Activated T-cell treated with anti-CD3 and anti-CD28 coated beads, Interleukin-2, amount 50 U/mL, for 72 hours (primary cell): ENCODE results near the gene ZNF277. TPM values are rescaled to one million over a fixed set of nuclear protein-coding genes. Genes with fewer than 3 reads are reported as not detected.
"Not testable (repeated sequence)": the region's sequence is repeated elsewhere in the genome, so short reads cannot be mapped to it uniquely, and the experiment has no call there.

Source experiments
- ATAC-seq, 2 donors: fragments of 150-1000 bp; cut with Tn5 transposase; replicated peaks in 1 of 2; 2 replicates each; pipeline ENCODE4 v1.10.0; 2021; ENCODE audit warnings: moderate library complexity in 2 of 2, mild to moderate bottlenecking in 1 of 2
- DNase-seq, 2 donors: peaks; one replicate each; pipeline ENCODE4 v3.0.0; 2021 to 2022; ENCODE audit warnings: mixed read lengths in 1 of 2
- H3K27ac Mint-ChIP-seq: one replicate; pipeline ENCODE4 v1.8.0; 2022; ENCODE audit warnings: mild to moderate bottlenecking, moderate library complexity, mixed read lengths
- H3K27me3 Mint-ChIP-seq: one replicate; pipeline ENCODE4 v1.8.0; 2022; ENCODE audit warnings: low read depth, mixed read lengths
- H3K36me3 Mint-ChIP-seq, 2 donors: one replicate each; pipeline ENCODE4 v1.8.0; 2022; ENCODE audit warnings: mixed read lengths in 2 of 2, mild to moderate bottlenecking in 1 of 2; ENCODE audit not compliant: insufficient read depth in 2 of 2
- H3K4me1 Mint-ChIP-seq: one replicate; pipeline ENCODE4 v1.8.0; 2022; ENCODE audit warnings: low read depth, mixed read lengths
- H3K4me3 Mint-ChIP-seq, 2 donors: one replicate each; pipeline ENCODE4 v1.8.0; 2022; ENCODE audit warnings: mild to moderate bottlenecking in 2 of 2, mixed read lengths in 2 of 2, moderate library complexity in 2 of 2
- H3K9me3 Mint-ChIP-seq, 2 donors: one replicate each; pipeline ENCODE4 v1.8.0; 2022; ENCODE audit warnings: mixed read lengths in 2 of 2
- total RNA-seq, 2 donors: library from RNA; stranded (reverse); gene quantifications; one replicate each; pipeline ENCODE4 v1.2.3, GENCODE V29; 2022

The ZNF277 gene
- total RNA-seq, 2 donors from 2014 or later = 26.4 to 34.3 TPM

DNA sequence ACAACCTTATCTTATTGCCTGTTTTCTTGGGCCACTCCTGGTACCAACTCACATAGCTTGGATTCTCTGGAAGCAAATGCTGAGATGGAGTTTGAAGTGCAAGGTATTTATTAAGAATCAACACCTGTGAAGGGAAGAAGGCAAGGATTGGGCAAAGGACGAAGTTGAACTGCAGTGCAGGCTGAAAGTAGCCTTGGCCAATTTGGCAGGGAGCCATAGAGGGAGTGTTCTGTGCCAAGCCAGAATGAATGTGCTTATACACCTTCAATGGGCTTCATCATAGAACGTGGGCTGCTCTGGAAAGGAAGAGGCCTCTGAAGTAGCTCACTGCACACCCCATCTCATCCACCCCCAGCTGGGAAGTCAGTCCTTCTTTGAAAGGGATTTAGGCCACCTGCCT lies 163.9 kb downstream of the ZNF277 start:
- Mint-ChIP-seq H3K4me3 (no peak overlapping the region), H3K9me3 (no peaks in the 10 kb centered on the region), H3K36me3 (no peaks in the 10 kb centered on the region), H3K27ac (no peak overlapping the region), H3K4me1 (no peaks in the 10 kb centered on the region), H3K27me3 (no peaks in the 10 kb centered on the region)
- ATAC-seq (no peak), DNase-seq (no peak)

DNA sequence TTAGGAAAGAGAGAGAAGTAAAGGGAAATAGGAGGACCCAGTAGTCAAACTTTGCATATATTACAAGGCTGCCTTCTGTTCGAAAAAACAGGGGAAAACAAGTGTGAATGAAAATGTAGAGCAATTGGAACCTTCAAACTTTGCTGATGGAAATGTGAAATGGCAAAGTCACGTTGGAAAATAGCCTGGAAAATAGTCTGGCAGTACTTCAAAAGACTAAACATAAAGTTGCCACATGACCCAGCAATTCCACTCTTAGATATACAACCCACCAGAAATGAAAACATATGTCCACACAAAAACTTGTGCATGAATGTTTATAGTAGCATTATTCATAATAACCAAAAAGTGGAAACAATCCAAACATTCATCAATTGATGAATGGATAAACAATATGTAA lies 165.2 kb downstream of the ZNF277 start:
- H3K27me3 Mint-ChIP-seq = no peaks in the 10 kb centered on the region
- H3K4me1 Mint-ChIP-seq = no peaks in the 10 kb centered on the region
- no peak for ATAC-seq
- no peaks in the 10 kb centered on the region for H3K36me3 Mint-ChIP-seq
- H3K9me3 Mint-ChIP-seq = no peaks in the 10 kb centered on the region
- no peak overlapping the region for H3K4me3 Mint-ChIP-seq
- DNase-seq = no peak
- no peak overlapping the region for H3K27ac Mint-ChIP-seq

DNA sequence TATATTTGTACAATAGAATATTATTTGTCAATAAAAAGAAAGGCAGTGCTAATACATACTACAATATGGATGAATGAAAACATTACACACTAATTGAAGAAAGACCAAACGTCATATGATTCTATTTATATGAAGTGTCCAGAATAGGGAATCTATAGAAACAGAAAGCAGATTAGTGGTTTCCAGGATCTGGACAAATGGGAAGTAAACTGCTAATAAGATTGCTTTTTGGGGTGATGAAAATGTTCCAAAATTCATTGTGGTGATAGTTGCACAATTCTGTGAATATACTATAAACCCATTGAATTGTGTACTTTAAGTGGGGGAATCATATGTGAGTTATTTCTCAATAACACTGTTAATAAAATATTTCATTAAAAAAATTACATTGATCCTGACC lies 165.6 kb downstream of the ZNF277 start:
- no peaks in the 10 kb centered on the region for H3K4me1 Mint-ChIP-seq
- ATAC-seq (no peak), DNase-seq (no peak)
- H3K27me3 Mint-ChIP-seq = no peaks in the 10 kb centered on the region
- no peak overlapping the region for H3K4me3 Mint-ChIP-seq
- no peak overlapping the region for H3K27ac Mint-ChIP-seq
- no peaks in the 10 kb centered on the region for H3K9me3 Mint-ChIP-seq
- no peaks in the 10 kb centered on the region for H3K36me3 Mint-ChIP-seq

DNA sequence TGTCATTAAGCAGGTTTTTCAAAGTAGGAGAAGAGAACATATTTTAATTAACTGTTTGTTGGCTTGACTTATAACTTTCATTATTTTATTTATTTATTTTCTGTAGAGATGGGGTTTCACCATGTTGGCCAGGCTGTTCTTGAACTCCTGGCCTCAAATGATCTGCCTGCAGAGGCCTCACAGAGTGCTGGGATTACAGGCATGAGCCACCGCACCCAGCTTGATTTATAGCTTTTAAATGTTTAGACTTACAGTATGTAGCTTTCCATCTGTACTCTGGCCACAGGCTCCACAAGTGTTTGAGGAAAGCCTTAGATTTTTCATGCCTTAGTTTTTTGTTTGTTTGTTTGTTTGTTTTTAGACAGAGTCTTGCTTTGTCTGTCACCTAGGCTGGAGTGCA lies 171.1 kb downstream of the ZNF277 start:
- ATAC-seq (no peak), DNase-seq (no peak)
- no peaks in the 10 kb centered on the region for H3K9me3 Mint-ChIP-seq
- no peaks in the 10 kb centered on the region for H3K36me3 Mint-ChIP-seq
- no peak overlapping the region for H3K4me3 Mint-ChIP-seq
- H3K27ac Mint-ChIP-seq = no peak overlapping the region
- no peaks in the 10 kb centered on the region for H3K27me3 Mint-ChIP-seq
- H3K4me1 Mint-ChIP-seq = no peaks in the 10 kb centered on the region

DNA sequence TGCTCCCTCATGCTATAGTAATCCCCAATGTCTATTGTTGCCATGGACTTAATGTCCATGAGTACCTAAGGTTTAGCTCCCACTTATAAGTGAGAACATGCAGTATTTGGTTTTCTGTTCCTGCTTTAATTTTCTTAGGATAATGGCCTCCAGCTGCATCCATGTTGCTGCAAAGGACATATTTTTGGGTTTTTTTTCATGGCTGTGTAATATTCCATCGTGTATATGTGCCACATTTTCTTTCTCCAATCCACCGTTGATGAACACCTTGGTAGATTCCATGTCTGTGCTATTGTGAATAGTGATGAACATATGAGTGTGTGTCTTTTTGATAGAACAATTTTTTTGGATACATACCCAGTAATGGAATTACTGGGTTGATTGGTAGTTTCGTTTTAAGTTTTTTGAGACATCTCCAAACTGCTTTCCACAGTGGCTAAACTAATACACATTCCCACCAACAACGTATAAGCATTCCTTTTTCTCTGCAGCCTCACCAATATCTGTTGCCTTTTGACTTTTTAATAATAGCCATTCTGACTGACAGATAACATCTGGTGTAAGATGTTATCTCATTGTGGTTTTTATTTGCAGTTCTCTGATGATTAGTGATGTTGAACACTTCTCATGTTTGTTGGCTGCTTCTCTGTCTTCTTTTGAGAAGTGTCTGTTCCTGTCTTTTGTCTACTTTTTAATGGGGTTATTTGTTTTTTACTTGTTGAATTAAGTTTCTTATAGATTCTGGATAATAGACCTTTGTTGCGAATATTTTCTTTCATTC lies 175.0 kb downstream of the ZNF277 start:
- peaks cover 12% of the 10 kb centered on the region for H3K4me1 Mint-ChIP-seq

DNA sequence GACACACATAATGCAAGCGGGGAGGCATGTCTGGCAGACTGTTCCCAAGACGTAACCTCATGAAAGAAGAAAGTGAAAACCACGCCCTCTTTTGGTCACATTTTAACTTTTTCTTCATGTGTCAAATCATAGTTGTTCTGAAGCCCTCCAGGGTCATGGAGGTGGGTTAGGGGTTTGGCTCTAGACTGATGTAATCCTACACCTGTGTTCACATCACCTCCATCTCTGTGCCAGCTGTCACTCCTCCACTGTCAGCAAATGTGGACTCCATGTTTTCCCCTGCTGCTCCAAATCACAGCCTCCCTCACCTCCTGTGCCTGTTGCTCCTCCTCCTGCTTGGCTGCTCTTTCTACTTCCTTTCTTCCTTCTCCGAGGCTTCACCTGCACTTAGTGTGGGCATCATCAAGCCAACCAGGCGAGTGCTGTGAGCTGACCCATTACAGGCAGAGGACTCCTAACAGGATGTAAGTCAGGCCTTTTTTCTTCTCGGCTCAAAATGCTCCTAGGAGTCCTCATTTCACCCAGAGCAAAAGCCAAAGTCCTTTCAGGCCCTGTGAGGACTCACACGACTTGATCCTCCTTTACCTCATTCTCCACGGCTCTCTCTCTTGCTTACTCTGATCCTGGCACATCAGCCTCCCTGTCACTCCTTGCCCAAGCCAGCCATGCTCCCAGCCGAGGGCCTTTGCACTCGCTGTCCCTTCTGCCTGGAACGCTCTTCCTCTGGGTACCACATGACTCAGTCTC lies 177.3 kb downstream of the ZNF277 start:
- Mint-ChIP-seq H3K27ac (no peak overlapping the region), H3K27me3 (no peaks in the 10 kb centered on the region), H3K9me3 (no peaks in the 10 kb centered on the region), H3K36me3 (no peaks in the 10 kb centered on the region), H3K4me1 (peaks cover 12% of the 10 kb centered on the region), H3K4me3 (no peak overlapping the region)
- DNase-seq (peak in 1 of 2 donors; percentile 7), ATAC-seq (peak; percentile 38 to 51)

More for the DNA sequence above, 175.0 kb downstream of the ZNF277 start:
- Mint-ChIP-seq H3K36me3 (no peaks in the 10 kb centered on the region), H3K27ac (no peak overlapping the region), H3K27me3 (no peaks in the 10 kb centered on the region), H3K9me3 (no peaks in the 10 kb centered on the region), H3K4me3 (no peak overlapping the region)
- no peak for DNase-seq
- no peak for ATAC-seq

DNA sequence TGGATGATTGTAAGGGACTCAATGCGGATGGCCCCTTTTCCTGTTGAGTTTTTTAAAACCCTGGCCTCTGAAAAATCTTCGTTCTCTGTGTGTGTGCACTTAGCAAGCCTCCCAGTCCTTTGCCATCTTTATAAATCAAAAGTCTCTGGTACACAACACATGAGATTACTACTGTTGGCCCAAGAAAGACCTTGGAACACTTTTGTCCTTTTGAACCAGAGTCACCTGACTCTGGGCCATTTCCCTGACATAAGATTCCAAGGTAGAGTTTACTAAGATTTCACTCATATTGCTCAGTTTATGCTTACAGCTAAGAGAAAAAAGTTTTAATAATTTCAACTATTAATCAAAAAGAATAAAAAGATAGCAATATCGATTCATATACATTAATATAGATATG lies 179.0 kb downstream of the ZNF277 start:
- H3K4me1 Mint-ChIP-seq = peaks cover 12% of the 10 kb centered on the region
- ATAC-seq = no peak
- no peak overlapping the region for H3K4me3 Mint-ChIP-seq
- H3K36me3 Mint-ChIP-seq = no peaks in the 10 kb centered on the region
- H3K27me3 Mint-ChIP-seq = no peaks in the 10 kb centered on the region
- no peak overlapping the region for H3K27ac Mint-ChIP-seq
- H3K9me3 Mint-ChIP-seq = no peaks in the 10 kb centered on the region
- no peak for DNase-seq

DNA sequence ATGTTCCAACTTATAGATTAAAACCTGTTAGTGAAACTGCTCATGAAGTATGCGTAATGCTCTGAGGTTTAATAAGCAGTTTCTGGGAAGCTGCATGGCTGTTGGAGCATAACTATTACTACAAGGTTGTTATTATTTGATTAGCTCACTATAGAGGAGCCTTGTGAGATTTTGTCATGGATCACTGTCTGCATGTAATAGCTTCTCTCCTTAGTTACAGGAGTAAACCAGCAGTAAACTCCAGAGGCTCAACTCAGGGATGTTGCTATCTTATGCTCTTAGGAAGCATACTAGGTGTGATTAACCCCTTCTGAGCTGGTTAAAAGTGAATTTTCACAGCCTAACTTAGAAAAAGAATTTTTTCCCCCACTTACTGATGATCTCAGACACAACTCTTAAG lies 180.1 kb downstream of the ZNF277 start:
- Mint-ChIP-seq H3K9me3 (no peaks in the 10 kb centered on the region), H3K4me1 (peaks cover 12% of the 10 kb centered on the region), H3K4me3 (no peak overlapping the region), H3K27ac (no peak overlapping the region), H3K36me3 (no peaks in the 10 kb centered on the region), H3K27me3 (no peaks in the 10 kb centered on the region)
- ATAC-seq (no peak), DNase-seq (no peak)

DNA sequence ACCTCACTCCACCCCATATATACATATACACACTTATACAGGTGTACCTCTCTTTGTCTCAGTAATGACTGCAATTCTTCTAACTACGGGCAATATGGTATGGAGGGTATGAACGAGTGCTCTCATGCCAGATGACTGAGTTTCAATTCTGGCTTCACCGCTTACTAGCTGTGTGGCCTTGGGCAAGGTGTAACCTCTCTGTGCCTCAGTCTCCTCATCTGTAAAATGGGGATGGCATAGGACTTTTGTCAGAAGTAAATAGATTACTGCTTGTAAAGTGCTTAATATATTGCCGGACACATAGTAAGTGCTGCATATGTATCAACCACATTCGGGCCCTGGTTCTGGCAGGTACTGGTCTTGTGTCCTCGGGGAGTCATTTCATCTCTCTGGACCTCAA lies 183.7 kb downstream of the ZNF277 start:
- Mint-ChIP-seq H3K27me3 (no peaks in the 10 kb centered on the region), H3K27ac (no peak overlapping the region), H3K4me1 (peaks cover 9% of the 10 kb centered on the region), H3K4me3 (no peak overlapping the region), H3K9me3 (no peaks in the 10 kb centered on the region), H3K36me3 (no peaks in the 10 kb centered on the region)
- ATAC-seq = no peak
- DNase-seq = no peak

DNA sequence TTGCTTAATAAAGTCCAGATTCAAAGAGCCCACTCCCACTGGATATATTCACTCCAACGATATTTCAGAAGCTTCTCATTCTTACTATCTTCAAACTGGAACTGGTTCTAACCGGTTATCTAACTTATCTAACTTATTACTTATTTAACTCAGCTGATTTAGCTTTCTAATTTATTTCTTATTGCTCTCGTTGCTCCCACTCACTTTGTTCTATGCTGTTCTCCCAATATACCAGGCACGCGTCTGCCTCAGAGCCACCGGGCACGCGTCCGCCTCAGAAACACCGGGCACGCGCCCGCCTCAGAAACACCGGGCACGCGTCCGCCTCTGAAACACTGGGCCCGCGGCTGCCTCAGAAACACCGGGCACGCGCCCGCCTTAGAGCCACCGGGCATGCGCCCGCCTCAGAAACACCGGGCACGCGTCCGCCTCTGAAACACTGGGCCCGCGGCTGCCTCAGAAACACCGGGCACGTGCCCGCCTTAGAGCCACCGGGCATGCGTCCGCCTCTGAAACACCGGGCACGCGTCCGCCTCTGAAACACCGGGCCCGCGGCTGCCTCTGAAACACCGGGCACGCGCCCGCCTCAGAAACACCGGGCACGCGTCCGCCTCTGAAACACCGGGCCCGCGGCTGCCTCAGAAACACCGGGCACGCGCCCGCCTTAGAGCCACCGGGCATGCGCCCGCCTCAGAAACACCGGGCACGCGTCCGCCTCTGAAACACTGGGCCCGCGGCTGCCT lies 184.8 kb downstream of the ZNF277 start:
- DNase-seq = peak; percentile 19 to 52
- Mint-ChIP-seq H3K27ac (peak overlapping the region; percentile 40), H3K4me3 (peak overlapping the region; percentile 59 to 69)
- H3K27me3 Mint-ChIP-seq, H3K4me1 Mint-ChIP-seq, H3K36me3 Mint-ChIP-seq, ATAC-seq, H3K9me3 Mint-ChIP-seq: not testable (repeated sequence)

DNA sequence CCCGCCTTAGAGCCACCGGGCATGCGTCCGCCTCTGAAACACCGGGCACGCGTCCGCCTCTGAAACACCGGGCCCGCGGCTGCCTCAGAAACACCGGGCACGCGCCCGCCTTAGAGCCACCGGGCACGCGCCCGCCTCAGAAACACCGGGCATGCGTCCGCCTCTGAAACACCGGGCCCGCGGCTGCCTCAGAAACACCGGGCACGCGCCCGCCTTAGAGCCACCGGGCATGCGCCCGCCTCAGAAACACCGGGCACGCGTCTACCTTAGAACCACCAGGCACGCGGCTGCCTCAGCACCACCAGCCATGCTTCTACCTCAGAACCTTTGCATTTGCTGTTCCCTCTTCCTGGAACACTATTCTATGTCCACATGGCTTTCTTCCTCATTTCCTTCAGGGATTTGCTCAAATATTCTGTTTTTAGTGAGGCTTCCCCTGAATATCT lies 185.4 kb downstream of the ZNF277 start:
- H3K4me1 Mint-ChIP-seq, H3K9me3 Mint-ChIP-seq, H3K27me3 Mint-ChIP-seq, H3K36me3 Mint-ChIP-seq: not testable (repeated sequence)
- H3K27ac Mint-ChIP-seq = peak overlapping the region; percentile 93
- peak overlapping the region; percentile 86 to 97 for H3K4me3 Mint-ChIP-seq
- peak; percentile 73 to 82 for ATAC-seq
- DNase-seq = peak; percentile 69 to 71
